Lower leg skin (tissue), 4 donors: ENCODE measurements around the gene NRM. TPM values are rescaled to one million over a fixed set of nuclear protein-coding genes. Genes with fewer than 3 reads are reported as not detected.
"Not testable (repeated sequence)": the region's sequence is repeated elsewhere in the genome, so short reads cannot be mapped to it uniquely, and the experiment has no call there.

Experiments used
- DNase-seq, 2 donors: peaks; one replicate each; pipeline ENCODE4 v3.0.0-alpha.2; 2019; ENCODE audit warnings: low spot score in 2 of 2
- H3K4me3 ChIP-seq: fragments of 200-600 bp; sonication (generic); 2 replicates; pipeline ENCODE4 v1.5.1; 2017; ENCODE audit warnings: mild to moderate bottlenecking, low read depth; ENCODE audit not compliant: poor library complexity, severe bottlenecking
- POLR2A ChIP-seq, 2 donors: fragments of 450-650 bp; IDR thresholded peaks; one replicate each; pipeline ENCODE4 v1.6.1; 2016 to 2017; ENCODE audit warnings: antibody characterized with exemption in 2 of 2, mild to moderate bottlenecking in 1 of 2, moderate library complexity in 1 of 2
- whole genome bisulfite sequencing, 2 donors: methylation state at CpG; one replicate each; pipeline ENCODE4 v1.1.5; 2018; 5-methylcytosine and 5-hydroxymethylcytosine counted together
- intact Hi-C: fragments of 100-400 bp; cut with DNase I; formaldehyde crosslinking; loops from one replicate; pipeline ENCODE4 v1.15.0; 2023; ENCODE audit warnings: low total_unique reads
- total RNA-seq, 4 donors: library from RNA; depleted of rRNA; stranded (reverse); fragments of >200 nt; gene quantifications; one replicate each; pipeline ENCODE4 v1.1.0, GENCODE V29; 2016
- TF ChIP-seq, protein P1 (sequence below), 3 donors: fragments of 450-650 bp; IDR thresholded peaks; one replicate each; pipeline ENCODE4 v1.5.1; 2016; ENCODE audit warnings: antibody characterized with exemption in 3 of 3, mild to moderate bottlenecking in 3 of 3, moderate library complexity in 2 of 3

NRM gene
- total RNA-seq, 4 donors from 2014 or later: 4.3 to 6.9 (median 6.1) TPM

DNA sequence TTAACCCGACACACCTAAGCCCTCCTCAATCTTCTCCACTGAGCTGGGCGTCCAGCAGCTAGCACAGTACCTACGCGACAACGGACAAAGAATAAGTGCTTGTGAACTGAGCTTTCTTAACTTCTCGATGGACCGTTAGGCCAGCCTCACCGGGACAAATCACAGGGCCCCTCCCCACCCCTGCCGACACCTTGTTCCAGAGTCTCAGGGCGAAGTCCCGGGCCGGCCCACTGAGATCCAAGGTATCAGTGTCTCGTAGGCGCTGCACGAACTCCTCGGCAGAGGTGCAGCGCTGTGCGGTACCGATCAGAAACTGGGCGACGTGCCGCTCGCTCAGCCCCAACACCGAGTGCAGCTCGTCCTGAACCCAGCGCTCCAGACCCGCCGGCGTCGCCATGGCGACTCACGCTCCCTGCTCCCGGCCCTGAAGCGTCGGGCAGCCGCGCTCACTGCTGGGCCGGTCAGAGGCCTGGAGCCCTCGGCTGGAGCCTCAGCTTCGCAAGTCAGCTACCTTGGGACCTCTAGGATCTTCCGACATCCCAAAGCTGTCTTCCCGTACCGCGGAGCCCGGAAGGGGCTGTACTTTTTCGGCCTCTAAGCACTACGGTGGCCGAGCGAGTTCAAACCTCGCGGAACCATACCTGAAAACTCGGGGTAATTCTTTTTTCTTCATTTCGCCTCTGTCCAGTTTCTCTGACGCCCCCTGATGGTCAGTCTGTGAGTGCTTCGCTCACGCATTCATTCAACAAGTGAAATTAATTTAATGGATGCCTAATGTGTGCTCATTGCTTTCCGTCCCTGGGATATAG, 18.1 kb downstream of the NRM start, which contains the start of gene DHX16:
Gene DHX16 (minus strand): TSS at position 562 of the 809 bp plus-strand sequence. CDS start 165 bp downstream, at position 397.
- intact Hi-C loops: no loop called here
- DNase-seq: peak; percentile 95 to 99
- TF ChIP-seq, protein P1, sequence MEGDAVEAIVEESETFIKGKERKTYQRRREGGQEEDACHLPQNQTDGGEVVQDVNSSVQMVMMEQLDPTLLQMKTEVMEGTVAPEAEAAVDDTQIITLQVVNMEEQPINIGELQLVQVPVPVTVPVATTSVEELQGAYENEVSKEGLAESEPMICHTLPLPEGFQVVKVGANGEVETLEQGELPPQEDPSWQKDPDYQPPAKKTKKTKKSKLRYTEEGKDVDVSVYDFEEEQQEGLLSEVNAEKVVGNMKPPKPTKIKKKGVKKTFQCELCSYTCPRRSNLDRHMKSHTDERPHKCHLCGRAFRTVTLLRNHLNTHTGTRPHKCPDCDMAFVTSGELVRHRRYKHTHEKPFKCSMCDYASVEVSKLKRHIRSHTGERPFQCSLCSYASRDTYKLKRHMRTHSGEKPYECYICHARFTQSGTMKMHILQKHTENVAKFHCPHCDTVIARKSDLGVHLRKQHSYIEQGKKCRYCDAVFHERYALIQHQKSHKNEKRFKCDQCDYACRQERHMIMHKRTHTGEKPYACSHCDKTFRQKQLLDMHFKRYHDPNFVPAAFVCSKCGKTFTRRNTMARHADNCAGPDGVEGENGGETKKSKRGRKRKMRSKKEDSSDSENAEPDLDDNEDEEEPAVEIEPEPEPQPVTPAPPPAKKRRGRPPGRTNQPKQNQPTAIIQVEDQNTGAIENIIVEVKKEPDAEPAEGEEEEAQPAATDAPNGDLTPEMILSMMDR (IDR thresholded peaks at IDR 0.05): peak in 1 of 3 donors; percentile 39
- no peak for TF ChIP-seq POLR2A (IDR thresholded peaks at IDR 0.05)
- 1% methylated on average over 50 to 53 of the region's 57 CpGs for WGBS, 2 donors
- H3K4me3 ChIP-seq: peak within 1 kb of the TSS; percentile 88

DNA sequence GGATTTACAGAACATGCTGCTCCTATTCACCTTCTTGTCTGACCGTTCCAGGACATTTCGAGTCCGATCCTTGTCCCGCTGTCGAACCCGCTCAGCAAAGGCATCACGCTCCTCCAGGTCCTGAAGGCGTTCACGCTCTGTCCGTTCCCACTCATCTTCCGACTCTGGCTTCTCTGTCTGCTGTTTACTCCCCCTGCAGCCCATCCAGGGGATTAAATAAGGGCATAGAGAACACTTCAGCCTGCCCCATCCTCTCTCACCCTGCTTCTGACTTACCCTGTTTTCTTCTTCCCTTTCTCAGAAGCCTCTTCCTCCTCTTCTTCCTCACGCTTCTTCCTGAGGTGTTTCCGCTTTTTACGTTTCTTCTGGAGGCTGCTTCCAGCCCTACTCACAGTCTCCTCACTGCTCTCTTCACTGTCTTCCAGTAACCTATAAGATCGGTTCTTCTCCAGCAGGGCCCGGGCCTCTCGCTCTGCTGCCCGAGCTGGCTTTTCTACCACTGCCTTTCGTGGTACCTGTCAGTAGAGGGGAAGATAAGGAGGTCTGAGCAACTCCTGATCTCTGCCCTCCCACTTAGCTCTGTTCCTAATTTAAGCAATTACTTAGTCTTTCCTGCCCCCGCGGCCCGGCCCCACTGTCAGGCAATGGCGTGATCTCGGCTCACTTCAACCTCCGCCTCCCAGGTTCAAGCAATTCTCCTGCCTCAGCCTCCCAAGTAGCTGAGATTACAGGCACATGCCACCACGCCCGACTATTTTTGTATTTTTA, 19.8 kb downstream of the NRM start:
- DNase-seq: no peak
- intact Hi-C loops: no loop called here
- H3K4me3 ChIP-seq: no peak overlapping the region
- TF ChIP-seq, protein P1 (IDR thresholded peaks at IDR 0.05): no peak
- no peak for TF ChIP-seq POLR2A (IDR thresholded peaks at IDR 0.05)
- 86 to 88% methylated on average over 27 of the region's 27 CpGs for WGBS, 2 donors

DNA sequence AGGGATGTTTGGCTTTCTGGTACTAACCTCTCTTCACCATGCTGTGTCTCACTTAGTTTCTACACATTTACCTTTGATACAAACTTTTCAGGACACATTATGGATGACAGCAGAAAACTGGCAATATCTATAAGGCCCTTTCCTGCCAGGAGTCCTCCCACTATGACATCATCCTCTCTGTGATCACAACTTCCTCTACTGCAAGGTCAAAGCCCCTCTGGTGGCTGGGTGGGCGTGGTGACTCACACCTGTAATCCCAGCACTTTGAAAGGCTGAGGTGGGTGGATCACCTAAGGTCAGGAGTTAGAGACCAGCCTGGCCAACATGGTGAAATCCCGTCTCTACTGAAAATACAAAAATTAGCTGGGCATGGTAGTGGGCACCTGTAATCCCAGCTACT, 24.5 kb downstream of the NRM start:
- intact Hi-C loops, DNase-seq, H3K4me3 ChIP-seq: not testable (repeated sequence)
- WGBS, 2 donors: 70 to 76% methylated on average over 2 of the region's 2 CpGs

DNA sequence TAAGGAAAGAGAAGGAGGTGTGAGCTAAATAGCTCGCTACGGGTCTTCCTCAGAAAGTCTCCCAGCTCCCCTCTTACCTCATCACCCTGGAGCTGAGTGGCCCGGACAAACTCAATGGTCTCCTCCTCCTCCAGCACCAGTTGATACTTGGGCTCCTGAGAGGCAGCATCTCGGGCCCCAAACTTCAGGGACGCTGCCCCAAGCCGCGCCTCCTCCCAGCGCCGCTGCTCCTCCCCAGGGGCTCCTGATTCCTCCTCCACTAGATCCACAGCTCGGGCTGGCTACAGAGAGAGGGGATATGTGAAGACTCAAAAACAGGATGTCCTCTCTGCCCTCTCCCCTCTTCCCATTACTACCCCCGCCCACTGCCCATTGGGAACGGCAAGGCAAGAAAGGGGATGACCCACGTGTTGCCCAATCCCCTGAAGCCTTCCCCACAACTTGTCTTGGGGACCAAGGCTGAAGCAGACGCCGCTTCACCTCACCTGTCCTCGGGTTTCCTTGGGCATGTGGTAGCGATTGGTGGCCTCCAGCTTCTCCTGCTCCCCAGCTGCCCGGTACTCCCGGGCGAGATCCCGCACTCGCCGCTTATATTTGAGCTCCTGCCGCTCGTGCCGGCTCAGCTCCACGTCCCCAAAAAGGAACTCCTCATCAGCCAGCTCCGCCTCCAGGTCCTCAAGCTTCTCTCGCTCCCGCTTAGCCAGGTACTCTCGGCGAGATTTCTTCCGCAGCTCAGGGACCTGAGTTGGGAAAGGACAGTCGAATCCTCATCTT, 25.6 kb downstream of the NRM start:
- WGBS, 2 donors: 93 to 95% methylated on average over 34 of the region's 34 CpGs
- TF ChIP-seq, protein P1 (IDR thresholded peaks at IDR 0.05): no peak
- TF ChIP-seq POLR2A (IDR thresholded peaks at IDR 0.05): no peak
- intact Hi-C loops: no loop called here
- H3K4me3 ChIP-seq: no peak overlapping the region
- no peak for DNase-seq

DNA sequence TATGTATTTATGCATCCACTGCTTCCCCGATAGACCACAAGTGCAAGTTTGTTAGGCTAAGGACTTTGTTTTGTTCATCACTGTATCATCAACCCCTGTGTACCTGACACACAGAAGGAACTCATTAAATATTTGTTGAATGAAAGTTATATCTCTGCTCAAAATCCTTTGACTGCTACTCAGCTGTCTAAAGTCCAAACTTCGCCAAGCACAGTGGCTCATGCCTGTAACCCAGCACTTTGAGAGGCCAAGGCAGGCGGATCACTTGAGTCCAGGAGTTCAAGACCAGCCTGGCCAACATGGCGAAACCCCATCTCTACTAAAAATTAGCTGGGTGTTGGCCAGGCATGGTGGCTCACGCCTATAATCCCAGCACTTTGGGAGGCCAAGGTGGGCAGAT, 32.9 kb downstream of the NRM start:
- 96 to 97% methylated on average over 5 of the region's 5 CpGs for WGBS, 2 donors
- DNase-seq, H3K4me3 ChIP-seq, intact Hi-C loops: not testable (repeated sequence)

DNA sequence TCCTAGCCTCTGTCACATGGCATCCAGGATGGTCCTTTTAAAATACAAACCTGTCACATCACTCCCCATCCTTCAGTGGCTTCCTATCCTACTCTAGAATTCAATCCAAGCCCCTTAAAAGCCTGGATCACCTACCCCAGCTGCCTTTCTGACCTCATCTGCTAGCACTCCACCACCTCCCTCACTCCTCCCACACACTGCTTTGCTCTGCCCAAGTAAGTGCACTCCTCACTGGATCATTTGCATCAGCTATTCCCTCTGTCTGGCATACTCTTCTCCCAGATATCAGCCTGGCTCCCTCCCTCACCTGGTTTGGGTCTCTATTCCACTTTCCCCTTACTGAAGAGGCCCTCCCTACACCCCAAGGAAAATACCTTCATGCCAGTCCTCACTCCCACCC, 33.3 kb downstream of the NRM start:
- no peak for DNase-seq
- intact Hi-C loops: no loop called here
- H3K4me3 ChIP-seq: no peak overlapping the region
- TF ChIP-seq, protein P1 (IDR thresholded peaks at IDR 0.05): no peak
- no peak for TF ChIP-seq POLR2A (IDR thresholded peaks at IDR 0.05)
